Measurements from ENCODE around the gene TTC9B.

DNA sequence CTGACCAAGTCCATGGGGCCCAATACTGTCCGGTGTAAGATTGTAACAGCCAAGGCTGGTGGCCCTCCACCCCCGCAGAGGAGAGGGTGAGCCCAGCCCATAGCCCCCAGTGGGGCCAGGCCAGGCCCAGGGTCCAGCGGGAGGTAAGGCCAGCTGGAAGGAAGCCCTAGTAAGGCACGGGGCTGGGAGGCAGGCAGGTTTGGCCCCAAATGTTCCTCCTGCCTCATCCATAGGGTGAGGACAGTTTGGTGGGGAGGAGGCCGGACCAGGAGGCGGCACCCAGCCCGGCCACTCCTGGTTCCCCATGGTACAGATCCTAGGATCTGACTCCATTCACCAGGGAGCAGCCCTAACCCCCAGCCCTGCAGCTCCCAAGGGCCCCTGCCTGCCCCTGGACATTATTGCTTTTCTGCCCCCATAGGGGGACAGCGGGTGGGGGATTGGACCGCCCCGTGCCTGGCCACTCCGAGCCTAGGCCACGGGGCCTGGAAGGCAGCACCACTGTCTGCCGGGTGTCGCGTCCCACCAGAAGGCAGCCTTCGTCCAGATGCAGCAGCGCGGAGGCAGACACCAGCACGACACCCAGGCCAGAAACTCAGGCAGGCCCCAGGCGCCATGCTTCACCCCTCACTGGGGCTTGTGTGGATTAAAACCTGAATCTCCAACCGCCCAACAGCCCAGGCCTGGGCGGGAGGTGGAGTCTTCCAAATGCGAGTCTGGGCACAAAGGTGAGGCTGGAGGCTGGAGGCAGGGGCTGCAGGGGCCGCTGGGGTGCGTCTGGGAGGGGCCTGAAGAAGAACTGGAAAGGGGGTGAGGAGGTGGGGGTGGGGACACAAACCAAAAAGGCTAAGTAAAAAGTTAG lies 15.0 kb upstream of the TTC9B start:
- TF ChIP-seq, protein P1, sequence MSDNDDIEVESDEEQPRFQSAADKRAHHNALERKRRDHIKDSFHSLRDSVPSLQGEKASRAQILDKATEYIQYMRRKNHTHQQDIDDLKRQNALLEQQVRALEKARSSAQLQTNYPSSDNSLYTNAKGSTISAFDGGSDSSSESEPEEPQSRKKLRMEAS (IDR thresholded peaks at IDR 0.05; ENCODE audit: low read depth, low read length) = no peak
- TF ChIP-seq, protein P2, sequence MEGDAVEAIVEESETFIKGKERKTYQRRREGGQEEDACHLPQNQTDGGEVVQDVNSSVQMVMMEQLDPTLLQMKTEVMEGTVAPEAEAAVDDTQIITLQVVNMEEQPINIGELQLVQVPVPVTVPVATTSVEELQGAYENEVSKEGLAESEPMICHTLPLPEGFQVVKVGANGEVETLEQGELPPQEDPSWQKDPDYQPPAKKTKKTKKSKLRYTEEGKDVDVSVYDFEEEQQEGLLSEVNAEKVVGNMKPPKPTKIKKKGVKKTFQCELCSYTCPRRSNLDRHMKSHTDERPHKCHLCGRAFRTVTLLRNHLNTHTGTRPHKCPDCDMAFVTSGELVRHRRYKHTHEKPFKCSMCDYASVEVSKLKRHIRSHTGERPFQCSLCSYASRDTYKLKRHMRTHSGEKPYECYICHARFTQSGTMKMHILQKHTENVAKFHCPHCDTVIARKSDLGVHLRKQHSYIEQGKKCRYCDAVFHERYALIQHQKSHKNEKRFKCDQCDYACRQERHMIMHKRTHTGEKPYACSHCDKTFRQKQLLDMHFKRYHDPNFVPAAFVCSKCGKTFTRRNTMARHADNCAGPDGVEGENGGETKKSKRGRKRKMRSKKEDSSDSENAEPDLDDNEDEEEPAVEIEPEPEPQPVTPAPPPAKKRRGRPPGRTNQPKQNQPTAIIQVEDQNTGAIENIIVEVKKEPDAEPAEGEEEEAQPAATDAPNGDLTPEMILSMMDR (IDR thresholded peaks at IDR 0.05; ENCODE audit: low read depth, low read length) = no peak
- TF ChIP-seq POLR2A (IDR thresholded peaks at IDR 0.05; ENCODE audit: extremely low read depth, insufficient read length) (no peak), MYC (IDR thresholded peaks at IDR 0.05; ENCODE audit: low read depth, low read length) (no peak)
